Osteoblast (primary cell): Measurements from ENCODE around the gene MT1X. TPM values are rescaled to one million over a fixed set of nuclear protein-coding genes. Genes with fewer than 3 reads are reported as not detected.

Experiments
- DNase-seq: peaks from one replicate; pipeline ENCODE4 v3.0.0; 2011; ENCODE audit warnings: low spot score, mixed read lengths; ENCODE audit not compliant: insufficient read length; ENCODE audit errors: missing footprints
- H2AFZ ChIP-seq: 2 replicates; pipeline ENCODE4 v1.6.0; 2011; ENCODE audit warnings: mild to moderate bottlenecking, low read length
- H3K27ac ChIP-seq: 2 replicates; pipeline ENCODE4 v1.5.1; 2011; ENCODE audit warnings: mild to moderate bottlenecking, low read depth, low read length, moderate library complexity
- H3K27me3 ChIP-seq: 2 replicates; pipeline ENCODE4 v1.6.0; 2012; ENCODE audit warnings: mild to moderate bottlenecking, control low read depth, inconsistent platforms, low read length, moderate library complexity; ENCODE audit not compliant: insufficient read depth
- H3K36me3 ChIP-seq: 2 replicates; pipeline ENCODE4 v1.5.1; 2011; ENCODE audit warnings: mild to moderate bottlenecking, low read length, control low read depth, moderate library complexity; ENCODE audit not compliant: insufficient read depth
- H3K4me1 ChIP-seq: 2 replicates; pipeline ENCODE4 v1.5.1; 2011; ENCODE audit warnings: mild to moderate bottlenecking, low read length, control low read depth, moderate library complexity; ENCODE audit not compliant: insufficient read depth
- H3K4me2 ChIP-seq: 2 replicates; pipeline ENCODE4 v1.6.0; 2011; ENCODE audit warnings: mild to moderate bottlenecking, low read length; ENCODE audit not compliant: insufficient read depth
- H3K4me3 ChIP-seq: fragments of 200-600 bp; sonication (generic); 3 replicates; pipeline ENCODE4 v1.5.1; 2012; ENCODE audit warnings: mild to moderate bottlenecking, low read length, inconsistent platforms; ENCODE audit not compliant: insufficient read depth
- H3K79me2 ChIP-seq: 2 replicates; pipeline ENCODE4 v1.6.0; 2012; ENCODE audit warnings: mild to moderate bottlenecking, low read length, control low read depth, inconsistent platforms; ENCODE audit not compliant: insufficient read depth
- H3K9me3 ChIP-seq: 2 replicates; pipeline ENCODE4 v1.5.1; 2011; ENCODE audit warnings: low read depth, low read length, control low read depth
- H4K20me1 ChIP-seq: 2 replicates; pipeline ENCODE4 v1.6.0; 2012; ENCODE audit warnings: mild to moderate bottlenecking, low read length, control low read depth; ENCODE audit not compliant: insufficient read depth
- total RNA-seq: library from RNA; depleted of rRNA; stranded (reverse); fragments of >200 nt; gene quantifications from 2 replicates; pipeline ENCODE4 v1.2.3, GENCODE V29; 2012
- TF ChIP-seq, protein P1 (sequence below): IDR thresholded peaks from 2 replicates; pipeline ENCODE4 v1.5.1; 2011; ENCODE audit warnings: mild to moderate bottlenecking, low read depth, low read length, moderate library complexity; ENCODE audit errors: extremely low read depth

MT1X gene
- total RNA-seq: 81.4 and 86.0 TPM in 2 replicates

DNA sequence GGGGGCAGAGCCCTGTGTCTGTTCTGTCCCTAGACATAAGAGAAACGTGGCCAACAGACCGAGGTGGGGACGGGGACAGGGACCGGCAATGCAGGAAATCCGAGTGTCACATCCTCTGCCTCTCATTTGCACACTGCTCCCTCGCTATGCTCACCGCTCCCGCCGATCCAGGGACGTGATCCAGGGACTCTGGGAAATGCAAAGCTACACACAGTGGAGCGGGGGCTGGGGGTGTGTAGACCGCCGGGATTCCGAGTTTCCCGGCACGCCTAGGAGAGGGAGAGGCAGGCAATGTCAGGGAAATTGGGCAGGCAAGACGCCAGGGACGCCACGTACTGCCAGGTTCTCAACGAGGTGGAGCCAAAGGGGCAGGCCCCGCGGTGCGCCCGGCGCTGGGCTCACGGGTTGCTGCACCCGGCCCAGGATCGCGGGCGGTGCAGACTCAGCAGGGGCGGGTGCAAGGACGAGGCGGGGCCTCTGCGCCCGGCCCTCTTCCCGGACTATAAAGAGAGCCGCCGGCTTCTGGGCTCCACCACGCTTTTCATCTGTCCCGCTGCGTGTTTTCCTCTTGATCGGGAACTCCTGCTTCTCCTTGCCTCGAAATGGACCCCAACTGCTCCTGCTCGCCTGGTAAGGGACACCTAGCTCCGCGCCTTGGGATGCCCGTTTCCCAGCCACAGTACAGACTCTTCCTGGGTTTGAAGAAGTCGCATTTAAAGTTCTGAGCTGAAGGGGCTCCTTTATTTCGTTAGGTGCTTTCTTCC is at the start of gene MT1X:
MT1X (plus strand) TSS at position 532 of the 764 bp plus-strand sequence; CDS start at position 603, 71 bp downstream.
- Histone ChIP-seq H3K27ac (peak within 1 kb of the TSS; percentile 83), H3K36me3 (no peaks in the 10 kb centered on the region), H3K4me1 (peaks cover 14% of the 10 kb centered on the region), H3K79me2 (no peaks in the 10 kb centered on the region), H4K20me1 (no peaks in the 10 kb centered on the region), H3K4me3 (peak within 1 kb of the TSS; percentile 85), H3K9me3 (no peaks in the 10 kb centered on the region), H2AFZ (peak within 1 kb of the TSS; percentile 99), H3K27me3 (peaks cover under 1% of the 10 kb centered on the region), H3K4me2 (peak within 1 kb of the TSS; percentile 100)
- DNase-seq: peak; percentile 96
- TF ChIP-seq, protein P1, sequence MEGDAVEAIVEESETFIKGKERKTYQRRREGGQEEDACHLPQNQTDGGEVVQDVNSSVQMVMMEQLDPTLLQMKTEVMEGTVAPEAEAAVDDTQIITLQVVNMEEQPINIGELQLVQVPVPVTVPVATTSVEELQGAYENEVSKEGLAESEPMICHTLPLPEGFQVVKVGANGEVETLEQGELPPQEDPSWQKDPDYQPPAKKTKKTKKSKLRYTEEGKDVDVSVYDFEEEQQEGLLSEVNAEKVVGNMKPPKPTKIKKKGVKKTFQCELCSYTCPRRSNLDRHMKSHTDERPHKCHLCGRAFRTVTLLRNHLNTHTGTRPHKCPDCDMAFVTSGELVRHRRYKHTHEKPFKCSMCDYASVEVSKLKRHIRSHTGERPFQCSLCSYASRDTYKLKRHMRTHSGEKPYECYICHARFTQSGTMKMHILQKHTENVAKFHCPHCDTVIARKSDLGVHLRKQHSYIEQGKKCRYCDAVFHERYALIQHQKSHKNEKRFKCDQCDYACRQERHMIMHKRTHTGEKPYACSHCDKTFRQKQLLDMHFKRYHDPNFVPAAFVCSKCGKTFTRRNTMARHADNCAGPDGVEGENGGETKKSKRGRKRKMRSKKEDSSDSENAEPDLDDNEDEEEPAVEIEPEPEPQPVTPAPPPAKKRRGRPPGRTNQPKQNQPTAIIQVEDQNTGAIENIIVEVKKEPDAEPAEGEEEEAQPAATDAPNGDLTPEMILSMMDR: no peak

DNA sequence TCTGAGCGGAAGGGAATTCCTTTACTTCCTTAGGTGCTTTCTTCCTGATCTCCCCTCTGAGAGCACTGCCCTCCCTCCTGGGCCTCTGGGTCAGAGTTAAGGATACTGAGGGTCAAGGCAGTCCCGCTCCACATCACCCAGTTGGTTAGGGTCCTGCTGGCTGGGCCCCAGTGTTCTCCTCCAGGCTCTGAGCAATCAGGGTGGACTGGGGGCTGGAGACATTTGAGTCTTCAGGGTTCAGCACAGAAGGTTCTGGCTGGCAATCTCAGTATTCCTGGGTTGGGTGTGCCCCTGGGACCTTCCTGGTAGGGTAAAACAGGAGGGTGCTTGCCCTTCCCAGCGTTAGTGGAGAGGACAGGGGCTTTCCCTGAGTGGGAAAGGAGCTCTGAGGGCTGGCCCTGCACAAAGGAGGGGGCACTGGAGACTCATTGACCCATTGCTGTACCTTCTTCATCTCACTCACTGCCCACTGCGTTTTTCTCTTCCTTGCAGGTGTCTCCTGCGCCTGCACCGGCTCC is 49.4 kb upstream of the MT1X start:
- H2AFZ ChIP-seq: peak overlapping the region; percentile 96
- no peaks in the 10 kb centered on the region for H4K20me1 ChIP-seq
- H3K79me2 ChIP-seq: no peaks in the 10 kb centered on the region
- peaks cover 2% of the 10 kb centered on the region for H3K27me3 ChIP-seq
- TF ChIP-seq, protein P1: no peak
- H3K4me1 ChIP-seq: peaks cover 7% of the 10 kb centered on the region
- H3K9me3 ChIP-seq: no peaks in the 10 kb centered on the region
- H3K4me3 ChIP-seq: peak overlapping the region; percentile 75
- no peak overlapping the region for H3K27ac ChIP-seq
- DNase-seq: no peak
- peak overlapping the region; percentile 87 for H3K4me2 ChIP-seq
- no peaks in the 10 kb centered on the region for H3K36me3 ChIP-seq

DNA sequence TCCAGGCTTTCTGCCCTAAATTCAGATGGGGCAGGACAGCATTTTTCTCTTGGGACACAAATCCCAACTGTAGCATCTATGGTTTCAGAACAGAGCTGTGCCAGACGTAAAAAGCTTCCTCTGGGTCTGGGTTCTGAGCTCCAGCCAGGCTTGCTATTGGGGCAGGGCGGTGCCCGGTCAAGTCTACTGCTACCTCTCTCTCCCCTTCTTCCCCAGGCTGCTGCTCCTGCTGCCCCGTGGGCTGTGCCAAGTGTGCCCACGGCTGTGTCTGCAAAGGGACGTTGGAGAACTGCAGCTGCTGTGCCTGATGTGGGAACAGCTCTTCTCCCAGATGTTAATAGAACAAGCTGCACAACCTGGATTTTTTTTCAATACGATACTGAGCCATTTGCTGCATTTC is 48.7 kb upstream of the MT1X start:
- Histone ChIP-seq H3K4me2 (no peak overlapping the region), H3K4me3 (no peak overlapping the region), H3K36me3 (no peaks in the 10 kb centered on the region), H3K79me2 (no peaks in the 10 kb centered on the region), H4K20me1 (no peaks in the 10 kb centered on the region), H3K27me3 (peaks cover 6% of the 10 kb centered on the region), H2AFZ (no peak overlapping the region), H3K4me1 (peaks cover 8% of the 10 kb centered on the region), H3K27ac (no peak overlapping the region), H3K9me3 (no peaks in the 10 kb centered on the region)
- TF ChIP-seq, protein P1: no peak
- no peak for DNase-seq

DNA sequence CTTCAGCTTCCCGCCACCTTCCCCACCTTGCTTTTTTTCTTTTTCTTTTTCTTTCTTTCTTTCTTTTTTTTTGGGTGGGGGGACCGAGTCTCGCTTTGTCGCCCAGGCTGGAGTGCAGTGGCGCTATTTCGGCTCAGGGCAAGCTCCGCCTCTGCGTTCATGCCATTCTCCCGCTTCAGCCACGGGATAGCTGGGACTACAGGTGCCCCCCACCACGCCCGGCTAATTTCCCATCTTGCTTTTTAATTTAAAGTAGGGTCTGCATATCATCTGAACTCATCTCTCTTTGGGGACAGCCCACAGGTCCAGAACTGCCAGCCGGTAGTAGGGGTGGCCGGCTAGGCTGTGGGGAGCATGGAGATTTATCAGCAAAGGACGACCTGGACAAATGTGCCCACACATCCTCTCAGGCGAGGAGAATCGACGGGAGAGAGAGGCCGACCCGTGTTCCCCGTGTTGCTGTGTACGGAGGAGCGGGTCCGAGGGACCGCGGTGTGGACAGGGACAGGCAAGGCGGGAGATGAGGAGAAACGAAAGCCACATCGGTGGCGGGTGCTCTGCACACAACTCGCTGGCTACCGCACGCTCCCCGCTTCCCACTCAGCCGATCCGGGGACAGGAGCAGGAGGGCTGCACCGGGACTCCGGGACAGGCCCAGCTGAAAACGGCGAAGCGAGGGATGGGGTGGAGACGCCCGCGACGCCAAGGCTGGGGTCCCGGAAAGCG is 47.4 kb upstream of the MT1X start:
- no peaks in the 10 kb centered on the region for H3K79me2 ChIP-seq
- no peak overlapping the region for H3K27ac ChIP-seq
- H2AFZ ChIP-seq: no peak overlapping the region
- H3K4me3 ChIP-seq: no peak overlapping the region
- DNase-seq: no peak
- TF ChIP-seq, protein P1: no peak
- H3K9me3 ChIP-seq: no peaks in the 10 kb centered on the region
- H4K20me1 ChIP-seq: no peaks in the 10 kb centered on the region
- peaks cover 6% of the 10 kb centered on the region for H3K27me3 ChIP-seq
- H3K36me3 ChIP-seq: no peaks in the 10 kb centered on the region
- peaks cover 12% of the 10 kb centered on the region for H3K4me1 ChIP-seq
- H3K4me2 ChIP-seq: no peak overlapping the region
